ENCODE results near the gene ABHD11.

The ABHD11 gene

GRCh38 chr7:73740771-73741170 lies 2.2 kb upstream of the ABHD11 start:
- no CpG with 5 or more reads among the region's 5 CpGs for whole genome bisulfite sequencing (ENCODE audit: extremely low coverage, insufficient coverage, insufficient read length)
- H2BK120ac ChIP-seq (ENCODE audit: insufficient read depth, low read length, poor library complexity), result peak overlapping the region; percentile 53

GRCh38 chr7:73740212-73740611 lies 1.6 kb upstream of the ABHD11 start:
- peak overlapping the region; percentile 59 for H2AK5ac ChIP-seq (ENCODE audit: low read length)
- H3K18ac ChIP-seq (ENCODE audit: low read length), result peak overlapping the region; percentile 61
- H2BK120ac ChIP-seq (ENCODE audit: insufficient read depth, low read length, poor library complexity), result peak overlapping the region; percentile 53
- H3K9ac ChIP-seq (ENCODE audit: low read length), result no peak overlapping the region
- no peak overlapping the region for H2AFZ ChIP-seq (ENCODE audit: insufficient read depth, low read length, poor library complexity)
- H3K23ac ChIP-seq (ENCODE audit: low read length), result no peak overlapping the region
- no peak overlapping the region for H3K4me2 ChIP-seq (ENCODE audit: low read length)
- no peak for DNase-seq
- H3K4ac ChIP-seq (ENCODE audit: low read depth, low read length), result peak overlapping the region; percentile 44
- H3K79me2 ChIP-seq (ENCODE audit: control insufficient read depth, insufficient read depth, low read length, poor library complexity), result peaks cover 13% of the 10 kb centered on the region
- peaks cover 37% of the 10 kb centered on the region for H3K79me1 ChIP-seq (ENCODE audit: low read length)
- no peaks in the 10 kb centered on the region for H3K27me3 ChIP-seq (ENCODE audit: insufficient read depth, low read length)
- H3K9me3 ChIP-seq (ENCODE audit: insufficient read depth, low read depth, low read length), result no peaks in the 10 kb centered on the region
- H2BK5ac ChIP-seq (ENCODE audit: low read depth, low read length, poor library complexity), result peak overlapping the region; percentile 65
- H4K91ac ChIP-seq (ENCODE audit: low read depth, low read length), result peak overlapping the region; percentile 62
- H3K27ac ChIP-seq (ENCODE audit: low read depth, low read length), result peak overlapping the region; percentile 80
- H3K4me1 ChIP-seq (ENCODE audit: control insufficient read depth in 1 of 2, insufficient read depth in 2 of 2, low read length in 2 of 2), result peaks cover 39 to 46% of the 10 kb centered on the region in 2 experiments
- no peak overlapping the region for H3K4me3 ChIP-seq (ENCODE audit: low read depth, low read length)
- H2BK12ac ChIP-seq (ENCODE audit: low read length), result peak overlapping the region; percentile 73
- no CpG with 5 or more reads among the region's 7 CpGs for WGBS (ENCODE audit: extremely low coverage, insufficient coverage, insufficient read length)
- H4K12ac ChIP-seq (ENCODE audit: low read depth, low read length), result no peak overlapping the region
- H3K14ac ChIP-seq (ENCODE audit: low read length), result peak overlapping the region; percentile 64
- peaks cover 18 to 20% of the 10 kb centered on the region in 2 experiments for H3K36me3 ChIP-seq (ENCODE audit: control insufficient read depth in 1 of 2, insufficient read depth in 2 of 2, low read length in 2 of 2)
- no peak overlapping the region for H4K8ac ChIP-seq (ENCODE audit: low read depth, low read length)

More at GRCh38 chr7:73740771-73741170, 2.2 kb upstream of the ABHD11 start:
- Histone ChIP-seq H3K9ac (ENCODE audit: low read length) (no peak overlapping the region), H3K23ac (ENCODE audit: low read length) (no peak overlapping the region), H3K27ac (ENCODE audit: low read depth, low read length) (peak overlapping the region; percentile 80), H3K4me3 (ENCODE audit: low read depth, low read length) (no peak overlapping the region), H2BK5ac (ENCODE audit: low read depth, low read length, poor library complexity) (peak overlapping the region; percentile 65), H3K79me1 (ENCODE audit: low read length) (peaks cover 37% of the 10 kb centered on the region), H3K4ac (ENCODE audit: low read depth, low read length) (no peak overlapping the region), H2AFZ (ENCODE audit: insufficient read depth, low read length, poor library complexity) (no peak overlapping the region), H3K27me3 (ENCODE audit: insufficient read depth, low read length) (no peaks in the 10 kb centered on the region), H2BK12ac (ENCODE audit: low read length) (peak overlapping the region; percentile 73), H3K18ac (ENCODE audit: low read length) (peak overlapping the region; percentile 61), H3K4me2 (ENCODE audit: low read length) (peak overlapping the region; percentile 15), H3K14ac (ENCODE audit: low read length) (peak overlapping the region; percentile 64), H3K36me3 (ENCODE audit: control insufficient read depth in 1 of 2, insufficient read depth in 2 of 2, low read length in 2 of 2) (peaks cover 16 to 18% of the 10 kb centered on the region in 2 experiments), H3K79me2 (ENCODE audit: control insufficient read depth, insufficient read depth, low read length, poor library complexity) (peaks cover 13% of the 10 kb centered on the region), H3K9me3 (ENCODE audit: insufficient read depth, low read depth, low read length) (no peaks in the 10 kb centered on the region), H4K91ac (ENCODE audit: low read depth, low read length) (peak overlapping the region; percentile 62), H4K12ac (ENCODE audit: low read depth, low read length) (no peak overlapping the region), H4K8ac (ENCODE audit: low read depth, low read length) (no peak overlapping the region), H2AK5ac (ENCODE audit: low read length) (peak overlapping the region; percentile 59), H3K4me1 (ENCODE audit: control insufficient read depth in 1 of 2, insufficient read depth in 2 of 2, low read length in 2 of 2) (peaks cover 39 to 46% of the 10 kb centered on the region in 2 experiments)
- peak; percentile 96 to 99 for DNase-seq

GRCh38 chr7:73739387-73739767 lies 775 bp upstream of the ABHD11 start:
- Histone ChIP-seq H3K79me2 (ENCODE audit: control insufficient read depth, insufficient read depth, low read length, poor library complexity) (peaks cover 13% of the 10 kb centered on the region), H3K9me3 (ENCODE audit: insufficient read depth, low read depth, low read length) (no peaks in the 10 kb centered on the region), H3K4ac (ENCODE audit: low read depth, low read length) (peak overlapping the region; percentile 83), H4K12ac (ENCODE audit: low read depth, low read length) (peak overlapping the region; percentile 94), H2BK120ac (ENCODE audit: insufficient read depth, low read length, poor library complexity) (peak overlapping the region; percentile 91), H3K18ac (ENCODE audit: low read length) (peak overlapping the region; percentile 97), H3K4me3 (ENCODE audit: low read depth, low read length) (peak overlapping the region; percentile 84), H3K4me1 (ENCODE audit: control insufficient read depth in 1 of 2, insufficient read depth in 2 of 2, low read length in 2 of 2) (peaks cover 39 to 46% of the 10 kb centered on the region in 2 experiments), H3K23ac (ENCODE audit: low read length) (no peak overlapping the region), H3K14ac (ENCODE audit: low read length) (peak overlapping the region; percentile 95), H3K9ac (ENCODE audit: low read length) (peak overlapping the region; percentile 86), H2BK12ac (ENCODE audit: low read length) (peak overlapping the region; percentile 5), H2AK5ac (ENCODE audit: low read length) (peak overlapping the region; percentile 85), H2AFZ (ENCODE audit: insufficient read depth, low read length, poor library complexity) (peak overlapping the region; percentile 89), H3K27ac (ENCODE audit: low read depth, low read length) (peak overlapping the region; percentile 85), H2BK5ac (ENCODE audit: low read depth, low read length, poor library complexity) (peak overlapping the region; percentile 94), H3K27me3 (ENCODE audit: insufficient read depth, low read length) (no peaks in the 10 kb centered on the region), H3K4me2 (ENCODE audit: low read length) (peak overlapping the region; percentile 75), H3K36me3 (ENCODE audit: control insufficient read depth in 1 of 2, insufficient read depth in 2 of 2, low read length in 2 of 2) (peaks cover 18 to 20% of the 10 kb centered on the region in 2 experiments), H3K79me1 (ENCODE audit: low read length) (peaks cover 37% of the 10 kb centered on the region), H4K8ac (ENCODE audit: low read depth, low read length) (peak overlapping the region; percentile 99), H4K91ac (ENCODE audit: low read depth, low read length) (peak overlapping the region; percentile 98)
- peak in 1 of 2 donors; percentile 39 for DNase-seq
- no CpG with 5 or more reads among the region's 13 CpGs for WGBS (ENCODE audit: extremely low coverage, insufficient coverage, insufficient read length)

GRCh38 chr7:73738220-73738611 lies 386 bp downstream of the ABHD11 start:
- peak overlapping the region; percentile 85 for H3K9ac ChIP-seq (ENCODE audit: low read length)
- H3K14ac ChIP-seq (ENCODE audit: low read length), result peak overlapping the region; percentile 84
- peak overlapping the region; percentile 54 for H3K27ac ChIP-seq (ENCODE audit: low read depth, low read length)
- peak overlapping the region; percentile 86 for H3K4me3 ChIP-seq (ENCODE audit: low read depth, low read length)
- no peak overlapping the region for H2BK12ac ChIP-seq (ENCODE audit: low read length)
- no CpG with 5 or more reads among the region's 24 CpGs for WGBS (ENCODE audit: extremely low coverage, insufficient coverage, insufficient read length)
- H3K4ac ChIP-seq (ENCODE audit: low read depth, low read length), result peak overlapping the region; percentile 48
- H4K91ac ChIP-seq (ENCODE audit: low read depth, low read length), result peak overlapping the region; percentile 76
- peaks cover 18 to 20% of the 10 kb centered on the region in 2 experiments for H3K36me3 ChIP-seq (ENCODE audit: control insufficient read depth in 1 of 2, insufficient read depth in 2 of 2, low read length in 2 of 2)
- H2BK120ac ChIP-seq (ENCODE audit: insufficient read depth, low read length, poor library complexity), result no peak overlapping the region
- no peaks in the 10 kb centered on the region for H3K27me3 ChIP-seq (ENCODE audit: insufficient read depth, low read length)
- H3K79me1 ChIP-seq (ENCODE audit: low read length), result peaks cover 33% of the 10 kb centered on the region
- H2AFZ ChIP-seq (ENCODE audit: insufficient read depth, low read length, poor library complexity), result peak overlapping the region; percentile 80
- H3K4me1 ChIP-seq (ENCODE audit: control insufficient read depth in 1 of 2, insufficient read depth in 2 of 2, low read length in 2 of 2), result peaks cover 33 to 40% of the 10 kb centered on the region in 2 experiments
- H2BK5ac ChIP-seq (ENCODE audit: low read depth, low read length, poor library complexity), result peak overlapping the region; percentile 71
- peak overlapping the region; percentile 28 for H4K12ac ChIP-seq (ENCODE audit: low read depth, low read length)
- H3K9me3 ChIP-seq (ENCODE audit: insufficient read depth, low read depth, low read length), result no peaks in the 10 kb centered on the region
- peak; percentile 46 to 52 for DNase-seq
- no peak overlapping the region for H3K23ac ChIP-seq (ENCODE audit: low read length)
- peak overlapping the region; percentile 31 for H2AK5ac ChIP-seq (ENCODE audit: low read length)
- H4K8ac ChIP-seq (ENCODE audit: low read depth, low read length), result peak overlapping the region; percentile 38
- H3K4me2 ChIP-seq (ENCODE audit: low read length), result peak overlapping the region; percentile 82
- peaks cover 13% of the 10 kb centered on the region for H3K79me2 ChIP-seq (ENCODE audit: control insufficient read depth, insufficient read depth, low read length, poor library complexity)
- peak overlapping the region; percentile 73 for H3K18ac ChIP-seq (ENCODE audit: low read length)
